GM18951 (cell line): ENCODE measurements around the gene PTDSS2.
"Not testable (repeated sequence)": the region's sequence is repeated elsewhere in the genome, so short reads cannot be mapped to it uniquely, and the experiment has no call there.

ENCODE experiments used
- POLR2A ChIP-seq: IDR thresholded peaks from 4 replicates; pipeline ENCODE4 v1.6.1; 2011; ENCODE audit warnings: mild to moderate bottlenecking; ENCODE audit not compliant: insufficient read length, insufficient read depth; ENCODE audit errors: extremely low read depth
- in situ Hi-C: fragments of 300-500 bp; cut with MboI; formaldehyde crosslinking; loops from one replicate; pipeline ENCODE4 v1.12.0; 2022; ENCODE audit warnings: low sequenced_read_pairs, mixed read lengths, inconsistent platforms; ENCODE audit not compliant: unreplicated experiment

Gene PTDSS2

GRCh38 chr11:419248-420005 is 30.7 kb upstream of the PTDSS2 start:
- in situ Hi-C loops: no loop called here
- no peak for TF ChIP-seq POLR2A

GRCh38 chr11:420054-420910 is 29.8 kb upstream of the PTDSS2 start:
- TF ChIP-seq POLR2A: no peak
- in situ Hi-C loops: no loop called here

- in situ Hi-C loops: no loop called here
- no peak for TF ChIP-seq POLR2A
Observed at GRCh38 chr11:420911-421321, 29.2 kb upstream of the PTDSS2 start.

GRCh38 chr11:422249-422656 is 27.8 kb upstream of the PTDSS2 start:
- in situ Hi-C loops: no loop called here
- no peak for TF ChIP-seq POLR2A

- no peak for TF ChIP-seq POLR2A
- in situ Hi-C loops: no loop called here
Observed at GRCh38 chr11:424232-424631, 25.8 kb upstream of the PTDSS2 start.

- in situ Hi-C loops: not testable (repeated sequence)
Observed at GRCh38 chr11:424766-425165, 25.3 kb upstream of the PTDSS2 start.

DNA sequence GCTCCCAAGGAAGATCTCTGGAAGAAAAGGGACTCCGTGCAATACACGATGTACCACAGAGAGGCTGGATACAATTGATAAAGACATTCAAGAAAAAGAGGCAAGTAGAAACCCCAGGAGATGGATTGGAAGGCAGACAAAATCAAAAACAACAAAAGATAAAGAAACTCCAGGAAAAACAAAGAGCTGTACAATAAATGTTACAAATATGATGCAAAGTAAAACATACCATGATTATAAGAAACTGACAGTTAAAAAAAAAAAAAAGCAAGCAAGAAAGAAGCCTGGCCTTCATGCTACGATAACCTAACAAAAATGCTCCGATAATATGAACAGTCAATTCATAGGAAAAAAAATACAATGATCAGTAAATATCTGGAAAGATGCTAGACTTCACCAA is 24.8 kb upstream of the PTDSS2 start:
- TF ChIP-seq POLR2A: no peak
- in situ Hi-C loops: no loop called here

DNA sequence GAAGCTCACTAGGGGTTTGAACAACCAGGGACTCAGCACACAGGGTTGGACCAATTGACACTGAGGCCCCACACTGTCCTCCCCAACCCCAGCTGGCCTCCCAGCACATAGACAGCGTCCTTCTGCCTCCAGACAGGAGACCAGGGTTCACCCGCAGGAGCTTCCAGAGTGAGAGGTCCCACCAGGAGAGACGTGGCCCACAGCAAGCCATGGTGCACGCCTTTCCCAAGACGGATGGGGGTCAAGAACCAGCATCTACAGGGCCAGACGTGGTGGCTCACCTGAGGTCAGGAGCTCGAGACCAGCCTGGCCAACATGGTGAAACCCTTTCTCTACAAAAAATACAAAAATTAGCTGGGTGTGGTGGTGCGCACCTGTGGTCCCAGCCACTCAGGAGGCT is 23.2 kb upstream of the PTDSS2 start:
- in situ Hi-C loops: no loop called here
- TF ChIP-seq POLR2A: no peak

GRCh38 chr11:428295-428694 is 21.8 kb upstream of the PTDSS2 start:
- in situ Hi-C loops: no loop called here
- no peak for TF ChIP-seq POLR2A

- no peak for TF ChIP-seq POLR2A
- in situ Hi-C loops: no loop called here
Observed at GRCh38 chr11:429391-429790, 20.7 kb upstream of the PTDSS2 start.

GRCh38 chr11:429931-430456 is 20.1 kb upstream of the PTDSS2 start:
- no peak for TF ChIP-seq POLR2A
- in situ Hi-C loops: no loop called here

- in situ Hi-C loops: no loop called here
- TF ChIP-seq POLR2A: no peak
Observed at GRCh38 chr11:431921-432320, 18.2 kb upstream of the PTDSS2 start.

GRCh38 chr11:432501-433100 is 17.5 kb upstream of the PTDSS2 start:
- in situ Hi-C loops: no loop called here
- TF ChIP-seq POLR2A: no peak
